ENCODE data around the gene HBA1. TPM values are rescaled to one million over a fixed set of nuclear protein-coding genes. Genes with fewer than 3 reads are reported as not detected.

HBA1 gene
- total and polyA plus RNA-seq, 9 of the 15 experiments (the other 6 are each of a cell fraction or from before 2014, with no cell fraction given): 128 to 2,388 (median 380) TPM

DNA sequence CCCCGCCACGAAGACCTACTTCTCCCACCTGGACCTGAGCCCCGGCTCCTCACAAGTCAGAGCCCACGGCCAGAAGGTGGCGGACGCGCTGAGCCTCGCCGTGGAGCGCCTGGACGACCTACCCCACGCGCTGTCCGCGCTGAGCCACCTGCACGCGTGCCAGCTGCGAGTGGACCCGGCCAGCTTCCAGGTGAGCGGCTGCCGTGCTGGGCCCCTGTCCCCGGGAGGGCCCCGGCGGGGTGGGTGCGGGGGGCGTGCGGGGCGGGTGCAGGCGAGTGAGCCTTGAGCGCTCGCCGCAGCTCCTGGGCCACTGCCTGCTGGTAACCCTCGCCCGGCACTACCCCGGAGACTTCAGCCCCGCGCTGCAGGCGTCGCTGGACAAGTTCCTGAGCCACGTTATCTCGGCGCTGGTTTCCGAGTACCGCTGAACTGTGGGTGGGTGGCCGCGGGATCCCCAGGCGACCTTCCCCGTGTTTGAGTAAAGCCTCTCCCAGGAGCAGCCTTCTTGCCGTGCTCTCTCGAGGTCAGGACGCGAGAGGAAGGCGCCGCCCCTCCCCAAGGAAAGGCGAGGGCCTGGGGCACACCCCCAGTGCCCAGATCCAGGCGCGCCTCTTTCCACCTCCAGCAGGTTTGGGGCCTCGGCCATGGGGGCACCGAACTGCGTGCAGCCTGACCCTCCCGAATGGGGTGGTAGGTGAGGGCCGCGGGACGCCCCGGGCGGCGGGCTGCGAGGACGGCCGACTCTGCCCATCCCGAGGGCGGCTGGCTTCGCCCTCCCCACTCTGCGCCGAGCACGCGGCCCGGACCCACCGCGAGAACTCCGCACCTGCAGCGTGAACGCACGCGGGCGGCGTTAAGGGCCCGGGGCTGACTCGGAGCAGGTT lies 4.4 kb downstream of the HBA1 start (continued):
- TF ChIP-seq, protein P1, sequence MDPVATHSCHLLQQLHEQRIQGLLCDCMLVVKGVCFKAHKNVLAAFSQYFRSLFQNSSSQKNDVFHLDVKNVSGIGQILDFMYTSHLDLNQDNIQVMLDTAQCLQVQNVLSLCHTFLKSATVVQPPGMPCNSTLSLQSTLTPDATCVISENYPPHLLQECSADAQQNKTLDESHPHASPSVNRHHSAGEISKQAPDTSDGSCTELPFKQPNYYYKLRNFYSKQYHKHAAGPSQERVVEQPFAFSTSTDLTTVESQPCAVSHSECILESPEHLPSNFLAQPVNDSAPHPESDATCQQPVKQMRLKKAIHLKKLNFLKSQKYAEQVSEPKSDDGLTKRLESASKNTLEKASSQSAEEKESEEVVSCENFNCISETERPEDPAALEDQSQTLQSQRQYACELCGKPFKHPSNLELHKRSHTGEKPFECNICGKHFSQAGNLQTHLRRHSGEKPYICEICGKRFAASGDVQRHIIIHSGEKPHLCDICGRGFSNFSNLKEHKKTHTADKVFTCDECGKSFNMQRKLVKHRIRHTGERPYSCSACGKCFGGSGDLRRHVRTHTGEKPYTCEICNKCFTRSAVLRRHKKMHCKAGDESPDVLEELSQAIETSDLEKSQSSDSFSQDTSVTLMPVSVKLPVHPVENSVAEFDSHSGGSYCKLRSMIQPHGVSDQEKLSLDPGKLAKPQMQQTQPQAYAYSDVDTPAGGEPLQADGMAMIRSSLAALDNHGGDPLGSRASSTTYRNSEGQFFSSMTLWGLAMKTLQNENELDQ (CRISPR knock-in tag; IDR thresholded peaks at IDR 0.05; ENCODE audit: borderline replicate concordance): peak; percentile 100
- TF ChIP-seq CCNT2 (IDR thresholded peaks at IDR 0.05; ENCODE audit: borderline replicate concordance, extremely low read depth, insufficient read length, low read depth, low read length) (peak; percentile 85), KDM4B (IDR thresholded peaks at IDR 0.05; ENCODE audit: borderline replicate concordance in 2 of 2, low read depth in 1 of 2) (no peak), FIP1L1 (IDR thresholded peaks at IDR 0.05; ENCODE audit: low read depth, low read length, poor library complexity, severe bottlenecking) (peak; percentile 98), TFE3 (CRISPR knock-in tag; IDR thresholded peaks at IDR 0.05) (no peak; the same call in 1 of the 2 replicates), E2F5 (CRISPR knock-in tag; IDR thresholded peaks at IDR 0.05) (peak; percentile 100), E2F4 (CRISPR knock-in tag; IDR thresholded peaks at IDR 0.05; ENCODE audit: low read depth) (peak; percentile 87), ZNF24 (IDR thresholded peaks at IDR 0.05) (0 out of 2 replicates have a peak, but pooled peaks have one; percentile 45), FOXM1 (IDR thresholded peaks at IDR 0.05; ENCODE audit: low read depth) (no peak), FOXM1 (CRISPR knock-in tag; IDR thresholded peaks at IDR 0.05; ENCODE audit: low read depth) (peak; percentile 96; the same call in 1 of the 2 replicates), PHF21A (IDR thresholded peaks at IDR 0.05; ENCODE audit: borderline replicate concordance, low read depth) (peak; percentile 63), ERF (CRISPR knock-in tag; IDR thresholded peaks at IDR 0.05) (peak; percentile 48; the same call in 1 of the 2 replicates), HNRNPL (IDR thresholded peaks at IDR 0.05; ENCODE audit: low read depth, low read length) (peak; percentile 99)
- TF ChIP-seq, protein P2, sequence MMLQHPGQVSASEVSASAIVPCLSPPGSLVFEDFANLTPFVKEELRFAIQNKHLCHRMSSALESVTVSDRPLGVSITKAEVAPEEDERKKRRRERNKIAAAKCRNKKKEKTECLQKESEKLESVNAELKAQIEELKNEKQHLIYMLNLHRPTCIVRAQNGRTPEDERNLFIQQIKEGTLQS (IDR thresholded peaks at IDR 0.05): no peak
- TF ChIP-seq, protein P2 (CRISPR knock-in tag; conservative IDR thresholded peaks at IDR 0.05): peak; percentile 95
